Stimulated activated naive CD4-positive, alpha-beta T cell treated with Interleukin-2 at 50 U/mL for 16 hours (primary cell): ENCODE data around the gene CD274.

ENCODE experiments used
- DNase-seq: peaks from one replicate; lab custom pipeline; 2025; lab: John Stamatoyannopoulos, UW

The CD274 gene

GRCh38 chr9:5500441-5501235 lies 50.3 kb downstream of the CD274 start:
- no peak for DNase-seq

GRCh38 chr9:5502553-5502952 lies 52.2 kb downstream of the CD274 start:
- no peak for DNase-seq

DNA sequence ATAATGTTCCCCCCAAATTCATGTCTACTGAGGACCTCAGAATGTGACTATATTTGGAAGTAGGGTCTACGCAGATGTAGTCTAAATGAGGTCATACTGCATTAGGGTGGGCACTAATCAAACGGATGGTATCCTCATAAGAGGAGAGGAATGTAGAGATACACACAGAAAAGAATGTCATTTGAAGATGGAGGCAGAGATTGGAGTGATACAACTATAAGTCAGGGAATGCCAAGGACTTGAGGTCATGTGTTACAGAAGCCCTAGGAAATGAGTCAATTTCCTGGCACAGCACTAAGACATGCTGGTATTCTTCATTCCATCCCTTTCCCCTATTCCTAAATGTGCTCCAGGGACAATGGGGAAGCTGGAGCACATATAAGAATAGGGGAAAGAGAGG lies 59.2 kb downstream of the CD274 start:
- DNase-seq, result no peak

- peak; percentile 66 for DNase-seq
These were observed 60.1 kb downstream of the CD274 start, which contains the start of gene PDCD1LG2 for GRCh38 chr9:5510360-5510931. TSS of gene PDCD1LG2 (plus strand) at chr9:5510531. CDS start at chr9:5522547, 12,016 bp downstream.

- no peak for DNase-seq
These were observed 60.6 kb downstream of the CD274 start for GRCh38 chr9:5510989-5511388.

DNA sequence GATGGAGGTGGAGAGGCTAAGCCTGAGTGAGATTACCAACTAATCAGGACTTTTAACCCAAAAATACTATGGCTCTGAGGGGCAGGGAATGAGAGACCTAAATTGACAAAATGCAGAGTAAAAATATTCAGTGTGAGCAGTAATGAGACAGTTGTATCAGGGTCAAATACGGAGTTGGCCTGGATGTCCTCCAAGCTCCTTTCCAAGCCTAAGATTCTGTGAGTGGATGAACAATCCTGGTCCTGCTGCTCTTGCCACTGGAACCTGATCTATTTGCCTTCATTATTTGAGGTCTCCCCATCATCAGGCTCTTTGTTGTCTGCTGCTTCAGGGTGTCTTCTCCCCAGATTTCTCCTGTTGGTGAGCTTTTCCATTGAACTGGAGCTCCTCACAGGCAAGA lies 61.1 kb downstream of the CD274 start:
- DNase-seq, result no peak

- no peak for DNase-seq
These were observed 61.7 kb downstream of the CD274 start for GRCh38 chr9:5511935-5512580.

GRCh38 chr9:5512658-5513452 lies 62.5 kb downstream of the CD274 start:
- DNase-seq, result no peak

GRCh38 chr9:5513966-5514616 lies 63.7 kb downstream of the CD274 start:
- DNase-seq, result no peak

- DNase-seq, result no peak
These were observed 64.4 kb downstream of the CD274 start for GRCh38 chr9:5514617-5515260.

- no peak for DNase-seq
These were observed 64.9 kb downstream of the CD274 start for GRCh38 chr9:5515261-5515650.

GRCh38 chr9:5516453-5517220 lies 66.3 kb downstream of the CD274 start:
- DNase-seq, result no peak

DNA sequence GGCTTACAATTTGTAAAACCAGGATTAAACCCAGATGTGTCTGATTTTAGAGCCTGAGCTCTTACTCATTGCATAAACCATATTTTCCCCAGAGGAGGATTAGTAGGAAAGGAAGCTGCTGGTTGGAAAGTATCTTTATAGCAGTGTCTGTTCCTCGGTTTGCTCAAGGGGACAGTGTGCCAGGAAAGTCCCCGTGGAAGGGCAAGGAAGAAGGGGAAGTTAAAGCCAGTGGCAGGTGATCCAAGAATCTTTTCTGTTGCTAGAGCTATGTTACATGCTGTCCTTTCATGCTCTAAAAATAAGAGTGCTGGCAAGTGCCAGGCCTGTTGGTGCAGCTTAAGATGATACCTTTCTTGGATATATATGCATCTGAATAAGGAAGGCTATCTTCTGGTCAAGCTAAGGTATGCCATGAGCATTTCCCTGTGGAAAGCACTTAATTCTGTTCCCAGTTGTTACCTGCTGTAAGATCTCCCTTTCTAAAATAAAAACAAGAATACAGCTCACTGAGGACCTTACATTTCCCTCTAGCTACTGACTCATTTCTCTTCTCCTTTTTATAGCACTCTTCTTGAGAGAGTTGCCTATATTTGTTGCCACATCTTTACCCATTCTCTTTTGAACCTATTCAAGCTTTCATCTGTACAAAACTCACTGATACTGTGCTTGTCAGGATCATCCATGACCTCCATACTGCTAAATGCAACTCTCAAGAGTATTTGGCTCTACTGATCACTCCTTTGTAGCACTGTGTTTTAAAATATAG lies 68.0 kb downstream of the CD274 start:
- no peak for DNase-seq

DNA sequence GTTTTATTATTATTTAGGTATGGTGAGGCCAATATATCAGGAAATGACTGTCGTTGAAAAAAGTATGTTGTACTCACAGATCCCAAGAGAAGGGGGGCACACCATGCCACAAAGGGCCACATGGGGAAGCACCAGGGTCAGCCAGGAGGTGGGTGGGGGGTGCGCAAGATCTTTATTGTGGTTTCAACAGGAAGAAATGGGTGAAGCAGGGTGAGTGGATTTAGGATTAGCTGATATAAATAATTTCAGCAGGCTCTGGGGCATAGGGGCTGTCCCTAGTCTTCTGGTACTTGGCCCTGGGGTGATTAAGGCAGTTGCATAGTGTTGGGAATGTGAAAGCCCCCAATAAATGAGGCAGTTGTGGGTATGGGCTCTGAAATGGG lies 68.6 kb downstream of the CD274 start:
- no peak for DNase-seq
